Adipocyte (in vitro differentiated cells): ENCODE results near the gene CFAP251.

ENCODE experiments used
- DNase-seq: peaks from one replicate; pipeline ENCODE4 v3.0.0-alpha.2; 2015; ENCODE audit warnings: low read depth
- H3K27me3 ChIP-seq: replicated peaks from 2 replicates; pipeline ENCODE4 v1.7.0; 2013; ENCODE audit warnings: mild to moderate bottlenecking, low read length, moderate library complexity; ENCODE audit not compliant: control insufficient read depth, insufficient read depth
- H3K36me3 ChIP-seq: 2 replicates; pipeline ENCODE4 v1.7.0; 2013; ENCODE audit warnings: low read length, mild to moderate bottlenecking, moderate library complexity; ENCODE audit not compliant: control insufficient read depth, insufficient read depth, severe bottlenecking
- H3K4me1 ChIP-seq: 2 replicates; pipeline ENCODE4 v1.7.0; 2013; ENCODE audit warnings: mild to moderate bottlenecking, low read length, moderate library complexity; ENCODE audit not compliant: control insufficient read depth, insufficient read depth
- H3K4me3 ChIP-seq: 2 replicates; pipeline ENCODE4 v1.7.0; 2013; ENCODE audit warnings: mild to moderate bottlenecking, low read length, moderate library complexity
- H3K9ac ChIP-seq: 2 replicates; pipeline ENCODE4 v1.7.0; 2013; ENCODE audit warnings: mild to moderate bottlenecking, low read length, moderate library complexity
- H3K9me3 ChIP-seq: 2 replicates; pipeline ENCODE4 v1.7.0; 2013; ENCODE audit warnings: mild to moderate bottlenecking, low read length, moderate library complexity; ENCODE audit not compliant: control insufficient read depth

Gene CFAP251

DNA sequence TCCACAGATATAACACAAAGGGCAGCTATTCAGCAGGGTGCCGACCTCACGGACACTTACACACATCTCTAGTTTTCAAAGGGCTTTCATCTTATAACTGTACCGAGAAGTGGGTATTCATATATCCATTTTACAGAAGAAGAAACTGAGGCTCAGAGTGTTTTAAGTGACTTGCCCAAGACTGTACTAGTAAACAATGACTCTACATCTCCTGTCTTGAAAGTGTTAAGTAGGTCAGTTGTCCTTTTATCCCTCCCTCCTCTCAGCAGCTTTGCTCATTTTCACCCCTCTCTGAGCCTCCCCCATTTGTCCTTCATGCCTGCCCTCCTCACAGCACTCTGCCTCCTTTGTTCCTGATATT is 13.8 kb downstream of the CFAP251 start:
- Histone ChIP-seq H3K9ac (no peak overlapping the region), H3K27me3 (no peaks in the 10 kb centered on the region), H3K4me3 (no peak overlapping the region), H3K4me1 (peaks cover 3% of the 10 kb centered on the region), H3K36me3 (peaks cover 32% of the 10 kb centered on the region), H3K9me3 (no peaks in the 10 kb centered on the region)
- no peak for DNase-seq

DNA sequence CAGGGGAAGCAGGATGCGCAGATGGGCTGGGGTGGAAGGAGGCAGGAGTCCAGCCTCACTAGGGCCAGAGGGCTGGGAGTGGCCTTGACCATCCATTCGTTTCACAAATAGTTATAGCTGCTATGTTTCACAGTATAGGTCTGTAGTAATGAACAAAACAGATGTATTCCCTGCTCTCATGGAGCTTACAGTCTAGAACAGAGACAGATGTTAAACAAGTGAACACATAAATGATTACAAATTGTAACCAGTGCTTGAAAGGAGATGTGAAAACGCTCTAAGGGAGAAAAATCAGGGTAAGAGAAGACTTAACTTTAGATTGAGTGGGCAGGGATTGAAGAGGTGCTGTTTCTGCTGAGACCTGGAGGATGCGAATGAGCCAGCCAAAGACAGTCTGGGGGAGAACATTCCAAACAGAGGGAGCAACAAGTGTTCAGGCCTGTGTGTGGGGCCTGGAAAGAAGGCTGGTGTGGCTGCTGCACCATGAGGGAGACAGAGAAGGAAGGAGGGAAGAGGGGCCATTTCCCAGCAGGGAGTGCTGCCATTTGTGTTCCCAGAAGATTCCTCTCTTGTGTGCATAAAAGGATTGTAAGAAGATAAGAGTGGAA is 14.6 kb downstream of the CFAP251 start:
- no peaks in the 10 kb centered on the region for H3K9me3 ChIP-seq
- H3K4me3 ChIP-seq, result no peak overlapping the region
- no peaks in the 10 kb centered on the region for H3K27me3 ChIP-seq
- H3K9ac ChIP-seq, result no peak overlapping the region
- peaks cover 3% of the 10 kb centered on the region for H3K4me1 ChIP-seq
- peaks cover 38% of the 10 kb centered on the region for H3K36me3 ChIP-seq
- DNase-seq, result no peak

DNA sequence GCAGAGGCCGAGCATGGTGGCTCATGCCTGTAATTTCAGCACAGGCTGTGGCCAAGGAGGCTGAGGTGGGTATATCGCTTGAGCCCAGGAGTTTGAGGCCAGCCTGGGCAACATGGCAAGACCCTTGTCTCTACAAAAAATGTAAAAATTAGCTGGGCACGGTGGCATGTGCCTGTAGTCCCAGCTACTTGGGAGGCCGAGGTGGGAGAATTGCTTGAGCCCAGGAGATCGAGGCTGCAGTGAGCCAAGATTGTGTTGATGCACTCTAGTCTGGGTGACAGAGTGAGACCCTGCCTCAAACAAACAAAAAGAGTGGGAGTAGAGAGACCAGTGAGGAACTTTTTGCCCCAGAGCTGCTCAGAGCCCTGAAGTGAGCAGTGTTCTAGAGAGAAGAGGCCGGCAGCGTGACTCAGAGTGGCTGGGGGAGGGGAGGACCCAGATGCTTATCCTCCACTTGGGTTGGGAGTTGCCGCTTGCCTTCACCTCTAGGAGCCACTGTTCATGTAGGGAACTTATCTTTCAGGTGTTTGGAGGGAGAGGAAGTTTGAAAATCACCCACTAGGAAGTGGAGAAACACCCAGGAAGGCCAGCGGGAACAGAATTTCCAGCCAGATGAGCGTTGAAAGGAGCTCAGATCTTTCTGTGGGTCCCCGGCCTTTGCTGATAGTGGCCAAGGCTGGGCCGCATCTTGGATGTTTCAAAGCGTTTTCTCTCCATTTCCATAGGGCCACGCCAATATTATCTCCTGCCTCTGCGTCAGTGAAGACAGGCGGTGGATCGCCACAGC is 15.3 kb downstream of the CFAP251 start:
- no peak for DNase-seq
- no peaks in the 10 kb centered on the region for H3K27me3 ChIP-seq
- no peaks in the 10 kb centered on the region for H3K9me3 ChIP-seq
- peaks cover 38% of the 10 kb centered on the region for H3K36me3 ChIP-seq
- H3K9ac ChIP-seq, result no peak overlapping the region
- no peak overlapping the region for H3K4me3 ChIP-seq
- peaks cover 3% of the 10 kb centered on the region for H3K4me1 ChIP-seq

DNA sequence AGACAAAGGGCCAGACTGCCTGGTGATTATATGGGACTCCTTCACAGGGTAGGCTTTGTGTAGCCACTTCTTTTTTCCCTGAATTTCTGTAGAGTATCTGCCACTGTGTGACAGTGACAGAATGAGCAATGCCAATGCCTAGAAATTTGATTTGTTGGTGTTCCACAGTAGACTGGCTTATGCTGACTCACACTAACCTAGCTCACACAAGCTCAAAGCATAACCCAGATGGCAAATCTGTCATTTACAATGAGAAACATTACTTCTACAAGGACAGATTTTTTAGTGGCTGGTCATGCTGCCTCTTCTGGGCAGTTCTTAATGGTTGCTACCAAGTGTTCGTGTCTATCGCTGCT is 15.9 kb downstream of the CFAP251 start:
- Histone ChIP-seq H3K4me3 (no peak overlapping the region), H3K9me3 (no peaks in the 10 kb centered on the region), H3K27me3 (no peaks in the 10 kb centered on the region), H3K4me1 (peaks cover 3% of the 10 kb centered on the region), H3K36me3 (peaks cover 42% of the 10 kb centered on the region), H3K9ac (no peak overlapping the region)
- no peak for DNase-seq

DNA sequence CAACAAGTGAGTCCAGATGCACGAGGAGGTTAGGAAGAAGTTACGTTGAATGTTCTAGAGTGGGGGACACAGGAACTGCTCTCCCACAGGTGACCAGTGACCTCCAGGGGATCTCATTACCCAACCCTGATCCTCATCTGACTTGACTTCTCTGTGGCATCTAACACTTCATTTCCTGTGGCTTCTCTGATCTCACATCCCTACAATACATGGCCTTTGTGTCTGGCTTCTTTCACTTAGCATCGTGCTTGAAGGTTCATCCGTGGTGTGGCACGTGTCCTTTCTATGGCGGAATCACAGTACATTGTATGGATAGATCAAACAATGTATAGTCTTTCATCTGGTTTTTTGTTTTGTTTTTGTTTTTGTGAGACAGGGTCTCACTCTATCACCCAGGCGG is 19.3 kb downstream of the CFAP251 start:
- Histone ChIP-seq H3K4me1 (no peaks in the 10 kb centered on the region), H3K36me3 (peaks cover 44% of the 10 kb centered on the region), H3K4me3 (no peak overlapping the region), H3K9ac (no peak overlapping the region), H3K9me3 (no peaks in the 10 kb centered on the region), H3K27me3 (no peaks in the 10 kb centered on the region)
- DNase-seq, result no peak

DNA sequence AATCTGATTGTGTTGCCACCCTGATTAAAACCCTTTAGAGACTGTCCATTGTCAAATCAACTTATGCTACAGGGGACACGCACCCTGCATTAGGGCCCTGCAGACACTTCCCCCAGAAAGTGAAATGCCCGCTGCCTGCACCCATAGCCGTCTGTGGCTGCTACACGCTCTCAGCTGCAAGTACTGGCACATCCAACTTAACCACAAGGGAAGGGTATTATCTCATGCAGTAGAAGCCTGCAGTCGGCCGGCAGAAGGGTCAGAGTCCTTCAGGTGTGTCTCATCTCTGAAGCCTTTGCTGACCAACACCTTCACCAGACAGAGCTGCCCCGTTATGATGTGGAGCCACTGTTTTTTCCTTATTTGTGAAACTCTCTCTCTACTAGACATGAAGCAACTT is 20.8 kb downstream of the CFAP251 start:
- Histone ChIP-seq H3K4me3 (no peak overlapping the region), H3K27me3 (no peaks in the 10 kb centered on the region), H3K4me1 (no peaks in the 10 kb centered on the region), H3K9me3 (no peaks in the 10 kb centered on the region), H3K9ac (no peak overlapping the region), H3K36me3 (peaks cover 48% of the 10 kb centered on the region)
- DNase-seq, result no peak

DNA sequence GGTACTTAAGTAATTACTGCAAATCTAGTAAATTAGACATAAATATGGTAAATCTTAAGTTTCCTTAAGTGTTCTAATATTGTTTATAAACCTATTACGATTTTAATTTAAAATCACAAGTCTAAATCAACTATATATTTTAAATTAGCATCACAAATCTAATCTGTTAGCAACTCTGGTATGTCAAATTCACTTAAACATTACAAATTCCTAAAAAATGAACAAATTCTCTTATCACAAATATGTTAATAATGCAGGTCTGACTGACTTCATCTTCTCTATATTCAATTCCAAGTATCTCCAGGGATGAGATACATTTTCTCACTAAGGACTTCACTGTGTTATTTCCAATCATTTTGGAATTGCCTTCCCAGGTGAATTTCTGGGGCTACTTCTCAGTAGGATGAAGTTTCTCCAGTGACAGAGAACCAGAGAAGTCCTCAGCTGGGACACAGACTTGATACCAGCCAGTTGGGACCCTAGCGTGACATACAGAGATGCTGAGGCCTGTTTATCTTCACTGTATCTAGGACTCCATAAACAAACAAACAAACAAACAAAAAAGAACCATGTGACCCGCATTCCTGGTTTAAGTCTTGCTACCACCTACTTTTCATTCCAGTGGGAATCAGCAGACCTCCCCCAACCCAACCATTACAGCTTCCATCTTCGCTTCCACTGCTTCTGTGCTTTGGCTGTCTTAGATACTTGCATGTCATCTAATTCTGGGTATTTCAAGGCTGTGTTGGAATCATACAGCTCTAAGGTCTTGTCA is 21.8 kb downstream of the CFAP251 start:
- Histone ChIP-seq H3K27me3 (no peaks in the 10 kb centered on the region), H3K4me3 (no peak overlapping the region), H3K9me3 (no peaks in the 10 kb centered on the region), H3K4me1 (no peaks in the 10 kb centered on the region), H3K9ac (no peak overlapping the region), H3K36me3 (peaks cover 46% of the 10 kb centered on the region)
- DNase-seq, result no peak

DNA sequence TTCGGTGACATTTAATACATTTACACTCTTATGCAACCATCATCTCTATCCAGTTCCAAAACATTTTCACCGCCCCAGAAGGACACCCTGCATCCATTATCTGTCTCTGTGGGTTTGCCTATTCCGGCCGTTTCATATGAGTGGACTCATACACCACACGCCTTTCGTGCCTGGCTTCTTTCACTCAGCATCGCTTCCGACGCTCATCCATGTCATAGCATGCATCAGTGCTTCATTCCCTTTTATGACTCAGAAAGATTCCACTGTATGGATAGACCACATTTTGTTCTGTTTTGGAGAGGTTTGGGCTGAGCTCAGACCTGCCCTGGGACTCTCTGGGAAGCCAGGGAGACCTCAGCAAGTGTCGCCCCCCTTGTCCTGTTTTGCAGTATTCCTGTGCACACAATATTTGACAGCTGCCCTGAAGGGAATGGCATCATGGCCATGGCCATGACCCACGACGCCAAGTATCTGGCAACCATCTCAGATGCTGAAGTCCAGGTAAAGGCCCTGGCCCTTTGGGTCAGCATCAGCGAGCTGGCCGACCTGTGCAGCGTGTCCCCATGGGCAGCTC is 23.8 kb downstream of the CFAP251 start:
- Histone ChIP-seq H3K27me3 (no peaks in the 10 kb centered on the region), H3K4me1 (no peaks in the 10 kb centered on the region), H3K9ac (no peak overlapping the region), H3K4me3 (no peak overlapping the region), H3K36me3 (peaks cover 36% of the 10 kb centered on the region), H3K9me3 (no peaks in the 10 kb centered on the region)
- no peak for DNase-seq

DNA sequence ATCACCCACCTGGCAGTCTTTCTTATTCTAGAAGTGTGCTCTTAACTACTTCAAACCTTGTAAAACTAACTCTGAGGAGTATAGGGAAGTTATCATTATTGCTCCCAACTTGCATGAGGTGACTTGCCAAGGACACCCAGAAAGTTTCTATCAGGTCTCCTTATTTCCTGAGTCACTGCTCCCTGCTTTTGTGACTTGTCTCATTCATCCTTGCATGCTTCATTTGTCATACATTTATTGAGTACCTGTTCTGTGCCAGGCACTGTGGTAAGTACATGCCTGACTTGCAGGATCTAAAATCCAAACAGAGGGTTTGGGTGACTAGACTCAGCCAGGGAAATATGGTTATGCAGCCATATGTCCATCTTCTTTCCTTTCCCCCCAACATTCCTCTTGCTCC is 25.5 kb downstream of the CFAP251 start:
- Histone ChIP-seq H3K9ac (no peak overlapping the region), H3K9me3 (no peaks in the 10 kb centered on the region), H3K36me3 (peaks cover 29% of the 10 kb centered on the region), H3K27me3 (no peaks in the 10 kb centered on the region), H3K4me1 (no peaks in the 10 kb centered on the region), H3K4me3 (no peak overlapping the region)
- DNase-seq, result no peak

DNA sequence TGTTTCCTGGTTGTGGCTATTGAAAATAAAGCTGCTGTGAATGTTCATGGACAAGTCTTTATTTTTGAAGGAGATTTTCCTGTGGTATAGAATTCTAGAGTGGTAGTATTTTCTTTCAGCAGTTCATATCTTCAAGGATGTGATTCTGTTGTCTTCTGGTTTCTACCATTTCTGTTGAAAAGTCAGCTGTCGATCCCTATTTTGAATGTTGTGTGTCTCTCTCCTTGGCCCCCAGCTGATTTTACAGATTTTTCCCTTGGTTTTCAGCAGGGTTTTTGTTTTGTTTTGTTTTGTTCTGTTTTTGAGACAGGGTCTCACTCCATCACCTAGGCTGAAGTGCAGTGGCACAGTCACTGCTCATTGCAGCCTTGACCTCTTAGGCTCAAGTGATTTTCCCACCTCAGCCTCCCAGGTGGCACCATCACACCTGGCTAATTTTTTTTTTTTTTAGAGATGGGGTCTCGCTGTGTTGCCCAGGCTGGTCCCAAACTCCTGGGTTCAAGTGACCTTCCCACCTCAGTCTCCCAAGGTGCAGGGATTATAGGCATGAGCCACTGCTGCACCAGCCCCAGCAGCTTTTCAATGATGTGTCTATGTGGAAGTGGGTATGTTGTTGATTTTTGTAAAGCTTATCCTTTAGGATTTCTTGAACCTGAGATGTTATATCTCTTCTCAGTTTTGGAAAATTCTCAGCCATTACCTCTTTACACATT is 28.1 kb downstream of the CFAP251 start:
- no peaks in the 10 kb centered on the region for H3K4me1 ChIP-seq
- no peak for DNase-seq

DNA sequence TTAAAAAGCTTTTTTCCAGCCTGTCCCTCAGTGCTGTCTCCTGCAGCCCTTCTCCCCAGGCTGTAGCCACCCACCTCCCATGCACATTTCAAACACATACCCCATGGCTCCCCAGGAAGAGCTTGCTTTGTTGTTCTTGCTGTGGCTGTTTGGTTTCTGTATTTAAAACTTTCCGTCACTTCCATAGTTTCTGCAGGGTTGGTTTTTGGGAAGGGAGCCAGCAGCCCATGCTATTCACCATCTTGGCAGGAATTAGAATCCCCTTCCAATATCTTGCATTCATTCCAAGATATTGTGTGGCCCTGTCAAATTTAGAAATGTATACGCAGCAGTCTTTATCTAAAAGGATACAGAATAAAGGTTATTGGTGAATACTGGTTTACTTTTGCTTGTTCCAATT is 29.6 kb downstream of the CFAP251 start:
- Histone ChIP-seq H3K9ac (no peak overlapping the region), H3K4me1 (no peaks in the 10 kb centered on the region), H3K36me3 (peaks cover 20% of the 10 kb centered on the region), H3K4me3 (no peak overlapping the region), H3K9me3 (no peaks in the 10 kb centered on the region), H3K27me3 (no peaks in the 10 kb centered on the region)
- DNase-seq, result no peak

More for the DNA sequence above, 28.1 kb downstream of the CFAP251 start:
- Histone ChIP-seq H3K9ac (no peak overlapping the region), H3K9me3 (no peaks in the 10 kb centered on the region), H3K27me3 (no peaks in the 10 kb centered on the region), H3K4me3 (no peak overlapping the region), H3K36me3 (peaks cover 31% of the 10 kb centered on the region)
